CD4-positive, alpha-beta T cell treated with Interleukin-21 for 1 hour (primary cell): ENCODE measurements around the gene PTPRU.
"Not testable (repeated sequence)": the region's sequence is repeated elsewhere in the genome, so short reads cannot be mapped to it uniquely, and the experiment has no call there.

Experiments
- DNase-seq: peaks from one replicate; pipeline ENCODE4 v3.0.0-alpha.2; 2020

Gene PTPRU

DNA sequence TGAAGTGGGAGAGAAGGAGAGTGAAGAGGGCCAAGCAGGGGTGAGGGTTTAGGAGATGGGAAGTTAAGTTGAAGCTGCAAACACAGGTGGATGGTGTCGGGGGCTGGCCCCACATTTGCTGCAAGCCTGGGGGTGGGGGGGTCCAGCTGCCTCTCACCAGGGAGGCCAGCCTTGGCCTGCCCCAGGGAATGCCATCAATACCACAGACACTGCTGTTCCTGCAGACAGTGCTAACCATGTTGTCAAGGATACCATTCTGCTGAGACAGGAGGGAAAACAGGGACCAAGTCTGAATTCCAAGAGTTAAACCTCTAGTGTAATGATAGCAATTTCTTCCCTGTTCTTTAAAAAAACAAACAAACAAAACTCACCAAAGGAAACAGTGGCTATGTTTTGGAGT is 13.6 kb upstream of the PTPRU start:
- no peak for DNase-seq

GRCh38 chr1:29223521-29223920 is 12.8 kb upstream of the PTPRU start:
- no peak for DNase-seq

GRCh38 chr1:29224356-29224837 is 11.9 kb upstream of the PTPRU start:
- no peak for DNase-seq

DNA sequence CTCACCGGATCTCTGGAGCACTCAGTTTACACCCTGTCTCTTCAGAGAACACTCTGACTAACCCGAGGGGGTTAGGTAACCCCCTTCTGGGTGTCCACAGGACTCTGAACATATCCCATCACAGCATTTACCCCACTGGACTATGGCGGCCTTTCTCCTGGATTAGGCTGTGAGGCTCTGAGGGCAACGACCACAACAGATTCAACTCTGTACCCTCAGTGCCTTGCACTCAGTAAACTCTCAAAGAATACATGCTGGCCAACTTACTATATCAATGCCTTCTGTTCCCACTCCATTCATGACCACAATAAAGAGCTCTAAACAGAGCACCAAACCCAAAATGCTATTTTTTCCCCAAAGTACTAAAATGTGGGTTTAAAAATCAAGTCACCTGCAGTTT is 11.0 kb upstream of the PTPRU start:
- no peak for DNase-seq

- no peak for DNase-seq
Observed at GRCh38 chr1:29227511-29227910, 8.8 kb upstream of the PTPRU start.

GRCh38 chr1:29230204-29230552 is 6.1 kb upstream of the PTPRU start:
- DNase-seq = no peak

GRCh38 chr1:29230553-29231378 is 5.6 kb upstream of the PTPRU start, which contains the start of gene MECR:
Gene MECR (minus strand): TSS chr1:29230934. CDS start chr1:29230906, 28 bp downstream.
- peak; percentile 96 for DNase-seq

DNA sequence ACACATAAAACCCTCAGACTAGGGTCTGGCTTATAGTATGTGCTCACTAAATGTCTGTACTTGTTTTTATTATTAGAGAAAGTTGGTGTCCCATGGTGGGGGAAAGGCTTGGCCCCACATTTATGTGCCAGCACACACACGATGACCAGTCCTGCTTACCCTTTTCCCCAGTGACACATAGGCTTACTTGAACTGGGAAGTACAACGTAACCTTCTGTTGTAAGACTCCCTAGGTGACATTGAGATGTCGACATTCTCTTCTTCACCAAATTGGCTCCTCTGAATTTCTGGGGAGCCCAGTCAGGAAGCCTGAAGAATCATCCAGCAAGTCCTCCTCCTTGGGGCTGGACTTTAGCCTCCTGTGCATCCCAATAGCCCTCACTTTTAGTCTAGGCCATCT is 3.9 kb upstream of the PTPRU start:
- no peak for DNase-seq

GRCh38 chr1:29233693-29234092 is 2.6 kb upstream of the PTPRU start:
- DNase-seq = no peak

- DNase-seq = no peak
Observed at GRCh38 chr1:29234471-29234870, 1.9 kb upstream of the PTPRU start.

- DNase-seq = not testable (repeated sequence)
Observed at GRCh38 chr1:29234881-29235280, 1.4 kb upstream of the PTPRU start.

DNA sequence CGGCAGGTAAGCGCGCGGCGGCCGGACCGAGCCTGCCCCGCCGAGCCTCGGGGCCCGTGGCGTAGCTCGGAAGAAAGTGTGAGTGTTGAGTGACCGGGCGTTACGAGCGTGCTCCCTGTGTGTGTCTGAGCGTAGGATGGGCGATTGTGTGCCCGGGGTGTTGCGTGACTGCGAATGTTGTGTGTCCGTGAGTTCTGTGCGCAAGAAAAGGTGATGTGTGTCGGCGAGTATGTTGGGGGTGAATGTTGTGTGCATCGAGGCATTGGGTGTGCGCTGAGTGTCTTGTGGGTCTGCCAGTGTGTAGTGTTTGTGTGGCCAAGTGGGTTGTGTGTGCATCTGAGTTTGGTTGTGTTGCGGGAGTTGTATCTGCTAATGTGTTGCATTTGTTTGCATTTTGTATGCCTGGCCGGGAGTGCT is 398 bp downstream of the PTPRU start:
- DNase-seq = no peak

GRCh38 chr1:29237129-29237821 is 953 bp downstream of the PTPRU start:
- DNase-seq = peak; percentile 16

DNA sequence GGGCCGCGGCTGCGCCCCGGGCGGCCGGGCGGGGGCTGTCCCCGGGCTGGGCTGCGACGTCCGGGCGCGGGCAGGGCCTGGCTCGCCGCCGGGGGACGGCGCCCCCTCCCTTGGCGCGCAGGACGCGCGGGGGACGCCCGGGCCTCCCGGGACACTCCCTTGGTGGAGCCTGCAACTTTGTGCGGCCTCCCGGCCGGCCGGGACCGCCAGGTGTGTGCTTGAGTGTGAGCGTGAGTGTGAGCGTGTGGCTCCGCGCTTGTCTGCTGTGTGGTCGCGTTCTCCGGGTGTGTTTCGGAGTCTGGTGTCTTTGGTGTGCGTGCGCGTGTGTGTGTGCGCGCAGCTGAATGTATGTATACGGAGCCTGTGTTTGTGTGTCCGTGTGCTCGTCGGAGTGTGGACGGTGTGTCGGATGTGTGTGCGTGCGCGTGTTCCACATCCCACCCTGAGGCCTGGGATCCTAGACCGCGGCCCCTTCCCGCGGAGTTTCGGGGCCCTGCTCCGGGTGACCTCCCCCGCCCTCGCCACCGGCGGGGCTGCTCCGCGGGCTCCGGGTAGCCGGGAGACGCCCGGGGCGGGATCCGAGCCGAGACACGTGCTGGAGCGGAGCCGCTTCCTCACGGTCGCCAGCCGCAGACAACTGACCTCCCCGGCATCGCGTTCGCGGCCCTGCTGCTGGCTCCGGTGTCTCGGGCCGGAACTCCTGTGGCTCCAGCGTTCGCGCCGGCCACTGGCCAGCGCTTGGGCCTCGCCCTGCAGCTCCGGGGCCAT is 1.7 kb downstream of the PTPRU start:
- DNase-seq = no peak

- DNase-seq = no peak
Observed at GRCh38 chr1:29238620-29239002, 2.3 kb downstream of the PTPRU start.

- no peak for DNase-seq
Observed at GRCh38 chr1:29239142-29239541, 2.8 kb downstream of the PTPRU start.

- no peak for DNase-seq
Observed at GRCh38 chr1:29240400-29240837, 4.1 kb downstream of the PTPRU start.

DNA sequence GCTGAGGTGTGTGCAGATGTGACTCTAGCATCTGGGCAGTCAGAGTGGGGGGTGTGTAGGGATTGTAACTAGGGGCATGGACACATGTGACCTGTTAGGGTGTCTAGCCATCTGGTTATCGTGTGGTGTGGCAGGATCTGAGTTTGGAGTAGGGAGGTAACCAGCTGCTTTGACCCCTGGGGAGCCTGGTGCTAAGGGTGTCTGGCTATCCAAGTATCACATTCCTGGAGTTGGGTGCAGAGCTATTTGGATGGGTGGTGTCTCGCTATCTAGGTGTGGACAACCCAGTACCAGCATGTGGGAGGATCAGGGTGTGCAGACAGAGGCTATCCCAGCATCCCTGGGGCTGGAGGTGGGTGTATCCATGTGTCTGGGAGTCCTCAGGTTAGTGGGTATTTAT is 4.7 kb downstream of the PTPRU start:
- no peak for DNase-seq

- DNase-seq = no peak
Observed at GRCh38 chr1:29243023-29243870, 6.9 kb downstream of the PTPRU start.

GRCh38 chr1:29243871-29244200 is 7.5 kb downstream of the PTPRU start:
- no peak for DNase-seq

- no peak for DNase-seq
Observed at GRCh38 chr1:29245261-29245660, 8.9 kb downstream of the PTPRU start.

DNA sequence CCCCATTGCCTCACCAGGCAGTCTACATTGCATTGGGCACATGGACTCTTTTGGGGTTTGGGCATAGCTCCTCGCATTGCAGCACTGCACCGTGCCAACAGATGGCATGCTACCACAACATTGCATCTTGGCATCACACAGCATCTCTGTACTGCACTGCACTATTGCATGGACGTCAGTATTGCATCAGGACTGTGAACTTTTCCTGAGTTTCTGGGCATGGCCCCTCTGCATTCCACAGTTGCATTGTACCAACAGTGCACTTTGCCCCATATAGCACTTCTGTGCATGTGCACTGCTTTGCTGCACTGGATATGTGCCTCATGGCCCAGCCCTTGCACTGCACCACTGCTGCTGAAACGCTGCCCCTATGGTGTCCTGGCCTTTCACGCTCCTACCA is 9.6 kb downstream of the PTPRU start:
- DNase-seq = no peak

DNA sequence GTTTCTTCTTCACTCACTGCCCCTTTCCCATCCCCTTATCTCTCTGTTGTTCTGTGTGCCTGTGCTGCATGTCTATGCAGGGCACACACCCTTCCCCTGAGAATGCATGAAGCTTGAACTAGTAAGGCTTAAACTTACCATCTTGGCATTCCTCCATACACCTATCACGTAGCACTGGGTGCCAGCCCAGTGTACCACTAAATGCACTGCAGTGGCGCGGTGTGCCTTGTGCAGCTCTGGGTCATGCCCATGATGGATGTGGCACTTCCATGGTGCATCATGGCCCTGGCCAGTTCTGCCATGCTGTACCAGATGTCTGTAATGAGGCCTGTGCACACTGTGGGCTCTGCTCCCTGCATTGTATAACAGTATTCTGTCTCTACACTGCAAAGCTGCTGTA is 10.7 kb downstream of the PTPRU start:
- no peak for DNase-seq
